Activated T-helper 9 cell treated with anti-CD3 and anti-CD28 coated beads, Interleukin-2, amount 50 U/mL, for 16 hours (primary cell): Measurements from ENCODE around the gene ANKRD30A.
"Not testable (repeated sequence)": the region's sequence is repeated elsewhere in the genome, so short reads cannot be mapped to it uniquely, and the experiment has no call there.

Source experiments
- DNase-seq: peaks from one replicate; pipeline ENCODE4 v3.0.0-alpha.2; 2020; ENCODE audit warnings: low read depth

ANKRD30A gene, protein sequence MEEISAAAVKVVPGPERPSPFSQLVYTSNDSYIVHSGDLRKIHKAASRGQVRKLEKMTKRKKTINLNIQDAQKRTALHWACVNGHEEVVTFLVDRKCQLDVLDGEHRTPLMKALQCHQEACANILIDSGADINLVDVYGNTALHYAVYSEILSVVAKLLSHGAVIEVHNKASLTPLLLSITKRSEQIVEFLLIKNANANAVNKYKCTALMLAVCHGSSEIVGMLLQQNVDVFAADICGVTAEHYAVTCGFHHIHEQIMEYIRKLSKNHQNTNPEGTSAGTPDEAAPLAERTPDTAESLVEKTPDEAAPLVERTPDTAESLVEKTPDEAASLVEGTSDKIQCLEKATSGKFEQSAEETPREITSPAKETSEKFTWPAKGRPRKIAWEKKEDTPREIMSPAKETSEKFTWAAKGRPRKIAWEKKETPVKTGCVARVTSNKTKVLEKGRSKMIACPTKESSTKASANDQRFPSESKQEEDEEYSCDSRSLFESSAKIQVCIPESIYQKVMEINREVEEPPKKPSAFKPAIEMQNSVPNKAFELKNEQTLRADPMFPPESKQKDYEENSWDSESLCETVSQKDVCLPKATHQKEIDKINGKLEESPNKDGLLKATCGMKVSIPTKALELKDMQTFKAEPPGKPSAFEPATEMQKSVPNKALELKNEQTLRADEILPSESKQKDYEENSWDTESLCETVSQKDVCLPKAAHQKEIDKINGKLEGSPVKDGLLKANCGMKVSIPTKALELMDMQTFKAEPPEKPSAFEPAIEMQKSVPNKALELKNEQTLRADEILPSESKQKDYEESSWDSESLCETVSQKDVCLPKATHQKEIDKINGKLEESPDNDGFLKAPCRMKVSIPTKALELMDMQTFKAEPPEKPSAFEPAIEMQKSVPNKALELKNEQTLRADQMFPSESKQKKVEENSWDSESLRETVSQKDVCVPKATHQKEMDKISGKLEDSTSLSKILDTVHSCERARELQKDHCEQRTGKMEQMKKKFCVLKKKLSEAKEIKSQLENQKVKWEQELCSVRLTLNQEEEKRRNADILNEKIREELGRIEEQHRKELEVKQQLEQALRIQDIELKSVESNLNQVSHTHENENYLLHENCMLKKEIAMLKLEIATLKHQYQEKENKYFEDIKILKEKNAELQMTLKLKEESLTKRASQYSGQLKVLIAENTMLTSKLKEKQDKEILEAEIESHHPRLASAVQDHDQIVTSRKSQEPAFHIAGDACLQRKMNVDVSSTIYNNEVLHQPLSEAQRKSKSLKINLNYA (N-terminal part only)

GRCh38 chr10:37125191-37125732, at the start of gene ANKRD30A:
TSS of gene ANKRD30A (plus strand) at chr10:37125598. CDS start at chr10:37125788, 190 bp downstream.
- DNase-seq = no peak

GRCh38 chr10:37076083-37076482, 49.3 kb upstream of the ANKRD30A start:
- DNase-seq = not testable (repeated sequence)

GRCh38 chr10:37095792-37096573, 29.4 kb upstream of the ANKRD30A start:
- no peak for DNase-seq

DNA sequence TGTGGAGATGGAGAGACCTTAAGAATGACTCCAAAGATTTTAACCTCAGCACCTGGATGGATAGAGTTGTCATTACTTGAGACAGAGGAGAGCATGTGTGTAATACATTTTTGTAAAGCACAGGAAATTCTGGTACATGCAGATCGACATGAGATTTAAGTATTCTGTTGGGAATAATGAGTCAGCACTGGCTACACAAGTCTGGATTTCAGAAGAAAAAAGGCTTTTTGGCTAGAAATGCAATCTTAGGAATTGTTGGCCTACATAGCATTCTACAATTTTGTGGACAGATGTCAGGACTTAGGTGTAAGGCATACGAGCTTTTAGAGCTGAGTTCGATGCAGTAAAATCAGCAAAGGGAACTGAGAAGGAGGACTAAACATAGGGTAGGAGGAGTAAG, 24.1 kb upstream of the ANKRD30A start:
- DNase-seq = no peak

DNA sequence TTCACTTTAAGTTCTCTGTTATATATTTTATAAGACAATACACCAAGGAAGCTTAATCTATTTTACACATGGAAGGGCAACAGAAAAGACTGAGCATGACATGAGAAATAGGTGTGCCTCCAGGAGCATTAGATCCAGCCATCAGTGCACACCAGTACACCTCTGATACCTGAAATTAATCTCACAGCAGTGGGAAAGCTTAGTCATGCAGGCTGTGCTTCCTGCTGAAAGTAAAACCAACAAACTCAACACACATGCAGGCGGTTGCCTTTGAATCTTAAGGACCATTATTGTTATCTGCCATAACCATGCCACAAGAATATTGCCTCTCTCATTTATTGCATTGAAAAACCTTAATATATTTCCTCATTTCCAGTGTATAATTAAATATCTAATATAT, 16.4 kb upstream of the ANKRD30A start:
- no peak for DNase-seq

- DNase-seq = no peak
Measured at GRCh38 chr10:37124532-37124931, 866 bp upstream of the ANKRD30A start.

GRCh38 chr10:37125921-37126320, 523 bp downstream of the ANKRD30A start:
- DNase-seq = no peak

- no peak for DNase-seq
Measured at GRCh38 chr10:37146443-37146842, 21.0 kb downstream of the ANKRD30A start.

GRCh38 chr10:37162430-37162829, 37.0 kb downstream of the ANKRD30A start:
- not testable (repeated sequence) for DNase-seq

GRCh38 chr10:37171945-37172344, 46.5 kb downstream of the ANKRD30A start:
- not testable (repeated sequence) for DNase-seq

- DNase-seq = not testable (repeated sequence)
Measured at GRCh38 chr10:37178296-37178695, 52.9 kb downstream of the ANKRD30A start.

- not testable (repeated sequence) for DNase-seq
Measured at GRCh38 chr10:37182719-37183118, 57.3 kb downstream of the ANKRD30A start.

- no peak for DNase-seq
Measured at GRCh38 chr10:37206132-37206531, 80.7 kb downstream of the ANKRD30A start.

- DNase-seq = no peak
Measured at GRCh38 chr10:37220866-37221265, 95.5 kb downstream of the ANKRD30A start.

- no peak for DNase-seq
Measured at GRCh38 chr10:37222046-37222445, 96.6 kb downstream of the ANKRD30A start.

GRCh38 chr10:37225163-37225562, 99.8 kb downstream of the ANKRD30A start:
- DNase-seq = no peak

DNA sequence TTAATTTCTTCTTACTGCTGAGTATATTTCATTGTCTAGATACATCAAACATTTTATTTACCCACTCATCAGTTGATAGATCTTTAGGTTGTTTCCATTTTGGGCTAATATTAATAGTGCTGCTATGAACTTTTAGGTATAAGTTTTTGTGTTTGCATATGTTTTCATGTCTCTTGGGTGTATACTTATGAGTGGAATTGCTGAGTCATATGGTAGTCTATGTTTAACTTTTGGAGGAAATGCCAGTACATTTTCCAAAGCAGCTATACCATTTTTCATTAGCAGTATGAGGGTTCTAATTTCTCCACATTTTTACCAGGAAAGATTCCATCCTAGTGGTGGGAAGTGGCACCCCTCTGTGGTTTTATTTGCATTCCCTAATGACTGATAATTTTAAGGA, 101.1 kb downstream of the ANKRD30A start:
- no peak for DNase-seq

GRCh38 chr10:37234692-37235091, 109.3 kb downstream of the ANKRD30A start:
- DNase-seq = no peak

- DNase-seq = no peak
Measured at GRCh38 chr10:37236093-37236492, 110.7 kb downstream of the ANKRD30A start.

DNA sequence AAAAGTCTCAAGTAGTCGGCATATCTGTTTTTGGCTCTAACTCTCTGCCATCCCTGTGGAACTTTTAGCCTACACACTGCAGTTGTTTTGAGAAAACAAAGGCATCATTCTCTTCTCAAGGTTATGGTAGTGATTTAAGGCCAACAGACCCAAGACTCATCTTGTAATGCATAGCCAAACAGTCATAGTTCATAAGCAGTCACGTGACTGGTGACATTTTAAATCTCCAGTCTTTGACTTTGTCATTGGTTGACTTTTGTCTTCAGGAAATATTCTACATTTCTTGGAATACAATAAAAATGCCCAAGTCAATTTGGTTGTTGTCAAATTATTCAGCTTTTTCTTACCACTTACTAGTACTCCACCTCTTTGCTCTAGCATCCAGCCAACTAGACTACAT, 114.8 kb downstream of the ANKRD30A start:
- no peak for DNase-seq

- no peak for DNase-seq
Measured at GRCh38 chr10:37246637-37247036, 121.2 kb downstream of the ANKRD30A start.
